Panc1 (cell line): Measurements from ENCODE around the gene CGN. TPM values are rescaled to one million over a fixed set of nuclear protein-coding genes. Genes with fewer than 3 reads are reported as not detected.

Experiments
- ATAC-seq: fragments of 200-7000 bp; cut with Tn5 transposase; 2 replicates; pipeline ENCODE4 v1.9.1; 2020; ENCODE audit warnings: mild to moderate bottlenecking, moderate library complexity
- Bru-seq: library from RNA; stranded (reverse); fragments of 400-500 nt; gene quantifications from one replicate; lab custom pipeline; 2021; lab: Mats Ljungman, UMichigan
- BruChase-seq, 2 experiments: library from RNA; stranded (reverse); fragments of 400-500 nt; gene quantifications; one replicate each; lab custom pipeline; 2021; lab: Mats Ljungman, UMichigan
- BruUV-seq: library from RNA; stranded (reverse); fragments of 400-500 nt; replicated peaks from 2 replicates; lab custom pipeline; 2021; lab: Mats Ljungman, UMichigan
- CTCF ChIA-PET: fragments of 300-600 bp; sonication (Branson Sonifier 250); formaldehyde crosslinking; loops from one replicate; lab custom pipeline; 2022; ENCODE audit warnings: antibody characterized with exemption; lab: Charles Lee
- POLR2A ChIA-PET: fragments of 300-600 bp; sonication (Branson Sonifier 250); formaldehyde crosslinking; loops from one replicate; lab custom pipeline; 2022; ENCODE audit warnings: antibody characterized with exemption; lab: Charles Lee
- DNase-seq: peaks from one replicate; pipeline ENCODE4 v3.0.0-alpha.2; 2010; ENCODE audit warnings: low read depth, low spot score
- H3K27ac ChIP-seq: 2 replicates; pipeline ENCODE4 v1.5.1; 2011; ENCODE audit warnings: mild to moderate bottlenecking, low read length, inconsistent platforms
- H3K27me3 ChIP-seq: fragments of 200-500 bp; sonication (Bioruptor generic); 2 replicates; pipeline ENCODE4 v1.6.0; 2014; ENCODE audit warnings: low read length, inconsistent platforms; ENCODE audit not compliant: control insufficient read depth, insufficient read depth
- H3K36me3 ChIP-seq: fragments of 200-500 bp; sonication (Bioruptor generic); 2 replicates; pipeline ENCODE4 v1.5.1; 2014; ENCODE audit warnings: inconsistent platforms, mild to moderate bottlenecking, low read length, moderate library complexity; ENCODE audit not compliant: control insufficient read depth, insufficient read depth
- H3K4me1 ChIP-seq: 2 replicates; pipeline ENCODE4 v1.5.1; 2011; ENCODE audit warnings: inconsistent platforms, mild to moderate bottlenecking, low read length, moderate library complexity; ENCODE audit not compliant: control insufficient read depth, insufficient read depth
- H3K4me3 ChIP-seq, 2 experiments: 2 replicates each; pipeline ENCODE4 v1.5.1; 2011 to 2012; ENCODE audit warnings: low read depth in 2 of 2, low read length in 2 of 2, mild to moderate bottlenecking in 2 of 2, inconsistent platforms in 1 of 2, moderate library complexity in 1 of 2
- H3K9me3 ChIP-seq: fragments of 200-500 bp; sonication (Bioruptor generic); 2 replicates; pipeline ENCODE4 v1.5.1; 2014; ENCODE audit warnings: low read depth, mild to moderate bottlenecking, inconsistent platforms, low read length, moderate library complexity; ENCODE audit not compliant: control insufficient read depth, insufficient read depth
- CTCF ChIP-seq: fragments of 450-650 bp; IDR thresholded peaks from 2 replicates; pipeline ENCODE4 v1.5.1; 2017; ENCODE audit warnings: mild to moderate bottlenecking
- POLR2AphosphoS5 ChIP-seq: IDR thresholded peaks from 2 replicates; pipeline ENCODE4 v1.6.1; 2012; ENCODE audit warnings: mild to moderate bottlenecking, low read depth, low read length, moderate library complexity
- REST ChIP-seq, 2 experiments: IDR thresholded peaks; 2 replicates each; pipeline ENCODE4 v1.6.1; 2011 to 2012; ENCODE audit warnings: low read depth in 2 of 2, control low read depth in 1 of 2, low read length in 1 of 2, mild to moderate bottlenecking in 1 of 2, moderate library complexity in 1 of 2; ENCODE audit not compliant: insufficient read depth in 1 of 2
- SIN3A ChIP-seq: IDR thresholded peaks from 2 replicates; pipeline ENCODE4 v1.6.1; 2012; ENCODE audit warnings: low read depth, mild to moderate bottlenecking, low read length, moderate library complexity, borderline replicate concordance; ENCODE audit not compliant: insufficient read depth
- TCF7L2 ChIP-seq: IDR thresholded peaks from 2 replicates; pipeline ENCODE4 v1.6.1; 2011; ENCODE audit warnings: mild to moderate bottlenecking, low read depth, low read length, inconsistent platforms
- in situ Hi-C: cut with HindIII; loops from 2 replicates; pipeline ENCODE4 v1.10.0; 2016; ENCODE audit warnings: low sequenced_read_pairs, low pct_unique_long_range_greater_than_20kb
- intact Hi-C: fragments of 100-400 bp; cut with micrococcal nuclease; formaldehyde crosslinking; loops from one replicate; pipeline ENCODE4 v1.10.0; 2022; ENCODE audit not compliant: unreplicated experiment
- long read RNA-seq: library from polyadenylated mRNA; unstranded; transcript quantifications from one replicate; pipeline ENCODE4 v2.0.0, GENCODE V29; 2021; ENCODE audit not compliant: unreplicated experiment
- polyA plus RNA-seq: library from polyadenylated mRNA; unstranded; fragments of >200 nt; gene quantifications from one replicate; pipeline ENCODE4 v1.2.1, GENCODE V29; 2012; ENCODE audit warnings: missing spikeins; ENCODE audit not compliant: insufficient read length
- total RNA-seq: library from RNA; stranded (reverse); gene quantifications from one replicate; pipeline ENCODE4 v1.2.1, GENCODE V29; 2021; ENCODE audit not compliant: unreplicated experiment

Gene CGN
- total RNA-seq (10.2 TPM), Bru-seq, nascent RNA (percentile 53 among the genes with signal in this experiment), BruChase-seq, experiment 1, labeled RNA remaining after a 2-hour chase (percentile 57 among the genes with signal in this experiment), BruChase-seq, experiment 2, labeled RNA remaining after a 6-hour chase (percentile 62 among the genes with signal in this experiment)
- polyA plus RNA-seq, result 7.4 TPM
- long read RNA-seq, full-length matches to known transcripts, result 14 of 27 reads
- long read RNA-seq, partial matches to known transcripts, result 2 of 27 reads
- long read RNA-seq, other reads (novel, unspliced or antisense), result 11 of 27 reads

- intact Hi-C loops, result loop anchor here (10.0 kb wide), 1 partner anchor 66 kb away; no protein-coding TSS in a partner anchor
- DNase-seq, result no peak
- in situ Hi-C loops, result no loop called here
- H3K27ac ChIP-seq, result peak within 1 kb of the TSS; percentile 78
- H3K36me3 ChIP-seq, result no peaks in the 10 kb centered on the region; the same call in 1 of the 2 replicates
- H3K27me3 ChIP-seq, result no peaks in the 10 kb centered on the region
- ATAC-seq, result peak; percentile 97
- TF ChIP-seq TCF7L2 (no peak), SIN3A (no peak), REST (IDR thresholded peaks at IDR 0.05; ENCODE audit: insufficient read depth in 1 of 2, low read depth in 2 of 2, low read length in 1 of 2) (no peak), CTCF (no peak), POLR2AphosphoS5 (no peak)
- peak within 1 kb of the TSS; percentile 50 to 80 for H3K4me3 ChIP-seq
- CTCF ChIA-PET, result interaction anchor here (0.6 kb wide), 2 partner anchors 29 to 223 kb away, joined by 4 to 9 read pairs; no protein-coding TSS in a partner anchor
- H3K9me3 ChIP-seq, result no peaks in the 10 kb centered on the region
- BruUV-seq, result no TSS peak
- H3K4me1 ChIP-seq, result peaks cover 32% of the 10 kb centered on the region
- POLR2A ChIA-PET, result interaction anchor here (0.6 kb wide), 1 partner anchor 13 kb away, joined by 3 read pairs; no protein-coding TSS in a partner anchor
Observed at GRCh38 chr1:151510957-151511635, at the start of gene CGN. CGN (plus strand) TSS chr1:151511387; CDS start chr1:151518520, 7,133 bp downstream.

- no TSS peak for BruUV-seq
- DNase-seq (no peak), ATAC-seq (no peak)
- TF ChIP-seq CTCF (no peak), TCF7L2 (no peak), POLR2AphosphoS5 (no peak), SIN3A (no peak), REST (IDR thresholded peaks at IDR 0.05; ENCODE audit: insufficient read depth in 1 of 2, low read depth in 2 of 2, low read length in 1 of 2) (no peak)
- in situ Hi-C loops, result no loop called here
- H3K36me3 ChIP-seq, result no peaks in the 10 kb centered on the region
- H3K27ac ChIP-seq, result no peak overlapping the region
- ChIA-PET CTCF (no interaction called here), POLR2A (no interaction called here)
- peaks cover 10% of the 10 kb centered on the region for H3K4me1 ChIP-seq
- no peak overlapping the region for H3K4me3 ChIP-seq
- intact Hi-C loops, result no loop called here
- no peaks in the 10 kb centered on the region for H3K9me3 ChIP-seq
- H3K27me3 ChIP-seq, result no peaks in the 10 kb centered on the region
Observed at GRCh38 chr1:151461694-151462093, 49.5 kb upstream of the CGN start.
